ENCODE measurements around the gene WDR1.

Gene WDR1

GRCh38 chr4:10116569-10117358 lies at the start of gene WDR1:
TSS of gene WDR1 (minus strand) at chr4:10116799. CDS start at chr4:10116666, 133 bp downstream.
- Mint-ChIP-seq H3K36me3 (ENCODE audit: low read depth) (peaks cover 51% of the 10 kb centered on the region), H3K4me3 (peak within 1 kb of the TSS; percentile 95), H3K27me3 (peaks cover 14% of the 10 kb centered on the region), H3K9me3 (no peaks in the 10 kb centered on the region), H3K27ac (peak within 1 kb of the TSS; percentile 99), H3K4me1 (ENCODE audit: low read depth) (peaks cover 70% of the 10 kb centered on the region)
- intact Hi-C loops (cut with micrococcal nuclease) = loop anchor here (1.0 to 2.0 kb wide), 2 partner anchors 20 to 98 kb away; no protein-coding TSS in a partner anchor

- peaks cover 1% of the 10 kb centered on the region for H3K27me3 Mint-ChIP-seq
- intact Hi-C loops (cut with micrococcal nuclease) = loop anchor here (1.0 to 2.0 kb wide), 2 partner anchors 238 to 373 kb away; no protein-coding TSS in a partner anchor
- H3K36me3 Mint-ChIP-seq (ENCODE audit: low read depth) = no peaks in the 10 kb centered on the region
- H3K4me3 Mint-ChIP-seq = no peak overlapping the region
- no peak overlapping the region for H3K27ac Mint-ChIP-seq
- no peaks in the 10 kb centered on the region for H3K4me1 Mint-ChIP-seq (ENCODE audit: low read depth)
- no peaks in the 10 kb centered on the region for H3K9me3 Mint-ChIP-seq
Observed at GRCh38 chr4:10164877-10165283, 48.3 kb upstream of the WDR1 start.

GRCh38 chr4:10163296-10163695 lies 46.7 kb upstream of the WDR1 start:
- Mint-ChIP-seq H3K4me1 (ENCODE audit: low read depth) (no peaks in the 10 kb centered on the region), H3K27me3 (peaks cover 1% of the 10 kb centered on the region)

GRCh38 chr4:10162341-10163000 lies 45.9 kb upstream of the WDR1 start:
- no peak overlapping the region for H3K4me3 Mint-ChIP-seq
- H3K9me3 Mint-ChIP-seq = no peaks in the 10 kb centered on the region
- H3K27me3 Mint-ChIP-seq = peaks cover 1% of the 10 kb centered on the region
- no peak overlapping the region for H3K27ac Mint-ChIP-seq
- intact Hi-C loops (cut with micrococcal nuclease) = no loop called here
- H3K36me3 Mint-ChIP-seq (ENCODE audit: low read depth) = no peaks in the 10 kb centered on the region
- H3K4me1 Mint-ChIP-seq (ENCODE audit: low read depth) = no peaks in the 10 kb centered on the region

More at GRCh38 chr4:10163296-10163695, 46.7 kb upstream of the WDR1 start:
- intact Hi-C loops (cut with micrococcal nuclease) = no loop called here
- no peaks in the 10 kb centered on the region for H3K36me3 Mint-ChIP-seq (ENCODE audit: low read depth)
- no peak overlapping the region for H3K27ac Mint-ChIP-seq
- no peak overlapping the region for H3K4me3 Mint-ChIP-seq
- no peaks in the 10 kb centered on the region for H3K9me3 Mint-ChIP-seq

GRCh38 chr4:10161840-10162239 lies 45.2 kb upstream of the WDR1 start:
- H3K9me3 Mint-ChIP-seq = no peaks in the 10 kb centered on the region
- intact Hi-C loops (cut with micrococcal nuclease) = no loop called here
- no peak overlapping the region for H3K4me3 Mint-ChIP-seq
- no peak overlapping the region for H3K27ac Mint-ChIP-seq
- H3K27me3 Mint-ChIP-seq = peaks cover 1% of the 10 kb centered on the region
- no peaks in the 10 kb centered on the region for H3K4me1 Mint-ChIP-seq (ENCODE audit: low read depth)
- no peaks in the 10 kb centered on the region for H3K36me3 Mint-ChIP-seq (ENCODE audit: low read depth)

GRCh38 chr4:10161146-10161545 lies 44.5 kb upstream of the WDR1 start:
- no peak overlapping the region for H3K4me3 Mint-ChIP-seq
- intact Hi-C loops (cut with micrococcal nuclease) = no loop called here
- no peak overlapping the region for H3K27ac Mint-ChIP-seq
- no peaks in the 10 kb centered on the region for H3K4me1 Mint-ChIP-seq (ENCODE audit: low read depth)
- H3K9me3 Mint-ChIP-seq = no peaks in the 10 kb centered on the region
- H3K27me3 Mint-ChIP-seq = peaks cover 1% of the 10 kb centered on the region
- H3K36me3 Mint-ChIP-seq (ENCODE audit: low read depth) = no peaks in the 10 kb centered on the region

- no peaks in the 10 kb centered on the region for H3K4me1 Mint-ChIP-seq (ENCODE audit: low read depth)
- intact Hi-C loops (cut with micrococcal nuclease) = no loop called here
- no peak overlapping the region for H3K4me3 Mint-ChIP-seq
- no peaks in the 10 kb centered on the region for H3K36me3 Mint-ChIP-seq (ENCODE audit: low read depth)
- peaks cover 6% of the 10 kb centered on the region for H3K27me3 Mint-ChIP-seq
- peak overlapping the region; percentile 23 for H3K27ac Mint-ChIP-seq
- no peaks in the 10 kb centered on the region for H3K9me3 Mint-ChIP-seq
Observed at GRCh38 chr4:10160281-10160856, 43.8 kb upstream of the WDR1 start.

GRCh38 chr4:10159671-10160070 lies 43.1 kb upstream of the WDR1 start:
- no peak overlapping the region for H3K4me3 Mint-ChIP-seq
- peaks cover 7% of the 10 kb centered on the region for H3K27me3 Mint-ChIP-seq
- no peaks in the 10 kb centered on the region for H3K4me1 Mint-ChIP-seq (ENCODE audit: low read depth)
- H3K36me3 Mint-ChIP-seq (ENCODE audit: low read depth) = no peaks in the 10 kb centered on the region
- no peaks in the 10 kb centered on the region for H3K9me3 Mint-ChIP-seq
- intact Hi-C loops (cut with micrococcal nuclease) = no loop called here
- no peak overlapping the region for H3K27ac Mint-ChIP-seq

GRCh38 chr4:10158333-10158942 lies 41.8 kb upstream of the WDR1 start:
- intact Hi-C loops (cut with micrococcal nuclease) = no loop called here
- Mint-ChIP-seq H3K36me3 (ENCODE audit: low read depth) (no peaks in the 10 kb centered on the region), H3K4me3 (no peak overlapping the region), H3K4me1 (ENCODE audit: low read depth) (no peaks in the 10 kb centered on the region), H3K9me3 (no peaks in the 10 kb centered on the region), H3K27me3 (peaks cover 6% of the 10 kb centered on the region), H3K27ac (no peak overlapping the region)

GRCh38 chr4:10157478-10158332 lies 41.1 kb upstream of the WDR1 start:
- Mint-ChIP-seq H3K27ac (no peak overlapping the region), H3K27me3 (peaks cover 6% of the 10 kb centered on the region), H3K4me3 (no peak overlapping the region), H3K9me3 (no peaks in the 10 kb centered on the region), H3K4me1 (ENCODE audit: low read depth) (no peaks in the 10 kb centered on the region), H3K36me3 (ENCODE audit: low read depth) (no peaks in the 10 kb centered on the region)
- intact Hi-C loops (cut with micrococcal nuclease) = loop anchor here (2.0 kb wide), 1 partner anchor 245 kb away; no protein-coding TSS in a partner anchor

- Mint-ChIP-seq H3K27ac (no peak overlapping the region), H3K9me3 (no peaks in the 10 kb centered on the region), H3K4me1 (ENCODE audit: low read depth) (no peaks in the 10 kb centered on the region), H3K4me3 (no peak overlapping the region), H3K36me3 (ENCODE audit: low read depth) (no peaks in the 10 kb centered on the region), H3K27me3 (peaks cover 6% of the 10 kb centered on the region)
- intact Hi-C loops (cut with micrococcal nuclease) = no loop called here
Observed at GRCh38 chr4:10154241-10154640, 37.6 kb upstream of the WDR1 start.

GRCh38 chr4:10153161-10153560 lies 36.6 kb upstream of the WDR1 start:
- Mint-ChIP-seq H3K36me3 (ENCODE audit: low read depth) (no peaks in the 10 kb centered on the region), H3K27me3 (peaks cover 6% of the 10 kb centered on the region), H3K4me1 (ENCODE audit: low read depth) (no peaks in the 10 kb centered on the region), H3K27ac (no peak overlapping the region), H3K4me3 (no peak overlapping the region), H3K9me3 (no peaks in the 10 kb centered on the region)
- intact Hi-C loops (cut with micrococcal nuclease) = no loop called here

GRCh38 chr4:10151182-10151581 lies 34.6 kb upstream of the WDR1 start:
- H3K27me3 Mint-ChIP-seq = peaks cover 6% of the 10 kb centered on the region
- intact Hi-C loops (cut with micrococcal nuclease) = no loop called here
- H3K36me3 Mint-ChIP-seq (ENCODE audit: low read depth) = no peaks in the 10 kb centered on the region
- H3K27ac Mint-ChIP-seq = no peak overlapping the region
- no peak overlapping the region for H3K4me3 Mint-ChIP-seq
- H3K9me3 Mint-ChIP-seq = no peaks in the 10 kb centered on the region
- H3K4me1 Mint-ChIP-seq (ENCODE audit: low read depth) = no peaks in the 10 kb centered on the region
